T47D (cell line): ENCODE results near the gene LRBA.

Experiments used
- DNase-seq, 2 experiments: peaks; one replicate each; pipeline versions ENCODE4 v3.0.0 to v3.0.0-alpha.2; 2011 to 2012; ENCODE audit warnings: low read depth in 1 of 2, low spot score in 1 of 2
- JUND ChIP-seq: IDR thresholded peaks from 2 replicates; pipeline ENCODE4 v1.6.1; 2012; ENCODE audit warnings: low read depth
- in situ Hi-C: cut with HindIII; loops from 2 replicates; pipeline ENCODE4 v1.10.0; 2016; ENCODE audit warnings: low sequenced_read_pairs, low pct_unique_long_range_greater_than_20kb

The LRBA gene

GRCh38 chr4:150904671-150905070 is 110.4 kb downstream of the LRBA start:
- no peak for TF ChIP-seq JUND
- DNase-seq = no peak
- in situ Hi-C loops = no loop called here

GRCh38 chr4:150903603-150904002 is 111.5 kb downstream of the LRBA start:
- TF ChIP-seq JUND = no peak
- in situ Hi-C loops = no loop called here

GRCh38 chr4:150896497-150896896 is 118.6 kb downstream of the LRBA start:
- TF ChIP-seq JUND = no peak
- DNase-seq = no peak
- in situ Hi-C loops = no loop called here

More at GRCh38 chr4:150903603-150904002, 111.5 kb downstream of the LRBA start:
- DNase-seq = no peak

GRCh38 chr4:150890246-150890645 is 124.8 kb downstream of the LRBA start:
- in situ Hi-C loops = no loop called here
- no peak for TF ChIP-seq JUND
- DNase-seq = no peak

GRCh38 chr4:150889306-150889705 is 125.8 kb downstream of the LRBA start:
- DNase-seq = no peak
- TF ChIP-seq JUND = no peak
- in situ Hi-C loops = no loop called here

DNA sequence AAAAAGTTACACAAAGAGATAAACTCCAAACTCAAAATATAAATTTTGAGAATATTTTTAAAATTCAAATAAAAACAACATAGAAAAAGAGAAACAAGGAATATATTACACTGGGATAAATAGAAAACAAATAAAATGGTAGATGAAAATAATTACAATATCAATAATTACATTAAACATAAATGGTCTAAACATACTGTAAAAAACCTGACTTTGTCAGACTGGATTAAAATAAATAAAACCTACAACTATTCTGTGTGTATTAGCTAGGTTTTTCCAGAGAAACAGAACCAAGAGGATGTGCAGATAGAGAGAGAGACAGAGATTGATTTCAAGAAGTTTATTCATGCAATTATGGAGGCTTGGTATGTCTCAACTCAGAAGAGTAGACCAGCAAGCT is 126.5 kb downstream of the LRBA start:
- TF ChIP-seq JUND = no peak
- in situ Hi-C loops = no loop called here
- no peak for DNase-seq

GRCh38 chr4:150888217-150888616 is 126.9 kb downstream of the LRBA start:
- TF ChIP-seq JUND = no peak
- in situ Hi-C loops = no loop called here
- DNase-seq = no peak

- in situ Hi-C loops = no loop called here
- TF ChIP-seq JUND = no peak
- DNase-seq = no peak
Measured at GRCh38 chr4:150886597-150886996, 128.5 kb downstream of the LRBA start.

GRCh38 chr4:150884625-150885024 is 130.5 kb downstream of the LRBA start:
- TF ChIP-seq JUND = no peak
- in situ Hi-C loops = no loop called here
- DNase-seq = no peak

GRCh38 chr4:150875367-150875766 is 139.7 kb downstream of the LRBA start:
- in situ Hi-C loops = no loop called here
- TF ChIP-seq JUND = no peak
- no peak for DNase-seq

GRCh38 chr4:150874338-150875226 is 140.5 kb downstream of the LRBA start:
- DNase-seq = no peak
- no peak for TF ChIP-seq JUND
- in situ Hi-C loops = no loop called here

- DNase-seq = peak; percentile 13 to 77
- TF ChIP-seq JUND = no peak
- in situ Hi-C loops = no loop called here
Measured at GRCh38 chr4:150867148-150867547, 147.9 kb downstream of the LRBA start.

DNA sequence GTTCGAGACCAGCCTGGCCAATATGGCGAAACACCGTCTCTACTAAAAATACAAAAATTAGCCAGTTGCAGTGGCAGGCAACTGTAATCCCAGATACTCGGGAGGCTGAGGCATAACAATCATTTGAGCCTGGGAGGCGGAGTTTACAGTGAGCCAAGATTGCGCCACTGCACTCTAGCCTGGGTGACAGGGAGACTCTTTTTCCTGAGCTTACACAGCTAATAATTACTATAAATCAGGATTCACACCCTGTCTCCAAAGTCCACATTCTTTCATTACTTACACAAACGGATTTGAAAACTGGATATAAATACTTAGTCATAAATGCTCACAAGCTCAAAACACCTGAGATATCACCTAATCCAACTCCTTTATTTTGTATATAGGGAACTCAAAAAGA is 151.6 kb downstream of the LRBA start:
- in situ Hi-C loops = no loop called here

GRCh38 chr4:150862829-150863228 is 152.3 kb downstream of the LRBA start:
- in situ Hi-C loops = no loop called here
- TF ChIP-seq JUND = no peak
- DNase-seq = no peak

More for the DNA sequence above, 151.6 kb downstream of the LRBA start:
- TF ChIP-seq JUND = no peak
- no peak for DNase-seq
